Progenitor cell of endocrine pancreas (in vitro differentiated cells): Measurements from ENCODE around the gene ZPBP2. TPM values are rescaled to one million over a fixed set of nuclear protein-coding genes. Genes with fewer than 3 reads are reported as not detected.
A peak's percentile ranks its signal among the peaks of the same experiment; 100 is the strongest.

ENCODE experiments used
- DNase-seq: peaks from one replicate; pipeline ENCODE4 v3.0.0; 2021; ENCODE audit warnings: low spot score; ENCODE audit not compliant: unreplicated experiment
- H3K27ac Mint-ChIP-seq: 2 replicates; pipeline ENCODE4 v1.8.0; 2021; ENCODE audit warnings: mild to moderate bottlenecking, moderate library complexity, mixed read lengths
- H3K27me3 Mint-ChIP-seq: 2 replicates; pipeline ENCODE4 v1.8.0; 2021; ENCODE audit warnings: mixed read lengths
- H3K36me3 Mint-ChIP-seq: 2 replicates; pipeline ENCODE4 v1.8.0; 2022; ENCODE audit warnings: mixed read lengths; ENCODE audit not compliant: insufficient read depth
- H3K4me1 Mint-ChIP-seq: 2 replicates; pipeline ENCODE4 v1.8.0; 2021; ENCODE audit warnings: low read depth, mixed read lengths
- H3K4me3 Mint-ChIP-seq: 2 replicates; pipeline ENCODE4 v1.8.0; 2021; ENCODE audit warnings: low read depth, mild to moderate bottlenecking, moderate library complexity, mixed read lengths
- H3K9me3 Mint-ChIP-seq: 2 replicates; pipeline ENCODE4 v1.8.0; 2021; ENCODE audit warnings: low read depth, mixed read lengths
- total RNA-seq: library from RNA; stranded (reverse); gene quantifications from 2 replicates; pipeline ENCODE4 v1.2.1, GENCODE V29; 2021
- TF ChIP-seq, protein P1 (sequence below): fragments of 200-600 bp; sonication (generic); IDR thresholded peaks from one replicate; pipeline ENCODE4 v1.5.0; 2021; ENCODE audit warnings: antibody characterized with exemption, mild to moderate bottlenecking; ENCODE audit not compliant: unreplicated experiment

Gene ZPBP2
- total RNA-seq, 1 donor from 2014 or later: not detected

DNA sequence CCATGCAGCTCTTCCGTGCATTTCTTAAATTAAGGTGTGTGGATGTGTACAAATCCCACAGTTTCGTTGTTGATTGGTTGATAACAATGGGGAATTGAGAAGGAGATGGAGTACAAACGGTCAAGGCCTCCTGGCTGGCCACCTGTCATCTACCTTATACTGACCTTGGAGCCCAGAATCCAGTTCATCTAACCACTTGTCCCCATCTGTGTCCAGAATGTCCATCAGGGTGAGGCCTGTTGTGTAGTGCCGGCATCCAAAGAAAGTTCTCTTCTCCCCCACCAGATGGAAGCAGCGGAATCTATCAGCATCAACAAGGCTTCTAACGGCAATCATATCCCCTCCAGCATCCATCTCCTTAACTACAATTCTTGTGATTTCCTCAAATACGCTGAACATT, 48.9 kb downstream of the ZPBP2 start:
- Mint-ChIP-seq H3K4me1 (peaks cover 2% of the 10 kb centered on the region), H3K9me3 (peaks cover 3% of the 10 kb centered on the region), H3K27me3 (no peaks in the 10 kb centered on the region), H3K36me3 (peaks cover 15% of the 10 kb centered on the region), H3K4me3 (no peak overlapping the region), H3K27ac (no peak overlapping the region)
- DNase-seq: no peak
- TF ChIP-seq, protein P1, sequence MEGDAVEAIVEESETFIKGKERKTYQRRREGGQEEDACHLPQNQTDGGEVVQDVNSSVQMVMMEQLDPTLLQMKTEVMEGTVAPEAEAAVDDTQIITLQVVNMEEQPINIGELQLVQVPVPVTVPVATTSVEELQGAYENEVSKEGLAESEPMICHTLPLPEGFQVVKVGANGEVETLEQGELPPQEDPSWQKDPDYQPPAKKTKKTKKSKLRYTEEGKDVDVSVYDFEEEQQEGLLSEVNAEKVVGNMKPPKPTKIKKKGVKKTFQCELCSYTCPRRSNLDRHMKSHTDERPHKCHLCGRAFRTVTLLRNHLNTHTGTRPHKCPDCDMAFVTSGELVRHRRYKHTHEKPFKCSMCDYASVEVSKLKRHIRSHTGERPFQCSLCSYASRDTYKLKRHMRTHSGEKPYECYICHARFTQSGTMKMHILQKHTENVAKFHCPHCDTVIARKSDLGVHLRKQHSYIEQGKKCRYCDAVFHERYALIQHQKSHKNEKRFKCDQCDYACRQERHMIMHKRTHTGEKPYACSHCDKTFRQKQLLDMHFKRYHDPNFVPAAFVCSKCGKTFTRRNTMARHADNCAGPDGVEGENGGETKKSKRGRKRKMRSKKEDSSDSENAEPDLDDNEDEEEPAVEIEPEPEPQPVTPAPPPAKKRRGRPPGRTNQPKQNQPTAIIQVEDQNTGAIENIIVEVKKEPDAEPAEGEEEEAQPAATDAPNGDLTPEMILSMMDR: no peak

DNA sequence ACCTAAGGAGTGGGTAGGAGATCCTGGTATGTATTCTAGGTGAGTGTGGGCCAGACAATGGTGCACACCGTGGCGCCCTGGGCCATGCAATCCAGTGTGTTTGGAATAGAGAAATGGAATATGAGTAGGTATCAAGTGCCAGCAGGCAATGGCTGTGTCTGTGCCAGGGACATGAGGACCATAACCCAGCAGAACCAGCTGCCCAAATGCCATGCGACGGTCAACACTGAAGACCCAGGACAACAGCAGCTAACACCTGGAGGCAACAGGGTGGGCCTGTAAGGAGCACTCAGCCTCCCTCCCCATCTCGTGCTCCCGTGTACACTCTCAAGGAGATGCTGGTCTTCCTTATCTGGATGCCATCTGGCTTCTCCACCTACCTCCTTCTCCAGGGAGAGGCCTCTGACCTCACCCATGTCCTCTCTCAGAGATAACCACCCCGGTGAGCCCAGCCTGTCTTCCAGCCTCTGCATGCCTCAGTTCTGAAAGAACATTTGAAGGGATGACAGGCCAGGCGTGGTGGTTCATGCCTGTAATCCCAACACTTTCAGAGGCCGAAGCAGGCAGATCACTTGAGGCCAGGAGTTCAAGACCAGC, 51.2 kb downstream of the ZPBP2 start:
- Mint-ChIP-seq H3K4me1 (peaks cover 4% of the 10 kb centered on the region), H3K9me3 (peaks cover 3% of the 10 kb centered on the region), H3K4me3 (no peak overlapping the region), H3K27me3 (no peaks in the 10 kb centered on the region), H3K36me3 (peaks cover 14% of the 10 kb centered on the region), H3K27ac (peak overlapping the region; percentile 49)
- no peak for DNase-seq
- TF ChIP-seq, protein P1: no peak

DNA sequence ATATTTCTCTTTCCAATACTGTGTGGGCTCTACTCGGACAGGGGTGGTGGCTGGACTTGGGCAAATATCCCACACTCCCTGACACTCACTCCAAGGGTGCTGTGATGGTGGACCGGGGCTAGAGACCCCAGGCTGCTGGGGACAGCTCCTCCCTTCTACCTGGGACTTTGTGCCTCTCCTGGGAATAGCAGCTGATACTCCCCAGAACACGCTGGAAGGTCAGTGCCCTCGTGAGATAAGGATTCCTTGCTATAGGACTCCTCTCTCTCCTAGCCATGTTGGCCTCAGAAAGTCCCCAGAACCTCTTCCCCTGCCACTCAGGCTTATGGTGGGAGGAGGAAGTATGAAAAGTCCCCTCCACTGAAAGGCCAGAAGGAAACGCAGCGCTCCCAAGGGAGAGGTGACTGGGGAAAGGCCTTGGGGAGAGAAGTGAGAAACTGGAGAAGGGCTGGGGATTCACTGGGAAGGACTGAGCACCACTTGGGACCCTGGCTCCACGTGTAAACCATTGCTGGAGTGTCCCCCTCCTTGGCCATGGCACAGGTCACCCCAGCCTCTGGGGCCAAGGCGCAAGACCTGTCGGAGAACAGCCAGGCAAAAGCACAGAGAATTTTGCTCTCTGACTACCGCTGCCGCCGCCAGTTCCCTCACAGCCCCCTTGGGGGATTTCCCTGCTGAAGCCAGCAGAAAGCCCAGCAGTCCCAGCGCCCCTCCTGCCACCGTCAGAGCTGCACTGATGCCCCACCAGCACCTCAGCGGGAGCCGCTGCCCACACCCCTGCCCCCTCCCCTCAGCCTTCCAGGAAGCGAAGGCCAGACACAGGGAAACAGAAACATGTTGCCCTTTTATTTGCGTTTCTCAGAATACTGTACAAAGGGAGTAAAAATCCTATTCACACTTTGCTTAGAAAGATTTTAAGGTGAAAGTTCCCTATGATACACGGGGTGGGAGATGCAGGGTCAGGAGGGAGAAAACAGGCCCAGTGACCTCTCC, 52.5 kb downstream of the ZPBP2 start:
- DNase-seq: no peak
- H3K27ac Mint-ChIP-seq: no peak overlapping the region
- peaks cover 18% of the 10 kb centered on the region for H3K4me1 Mint-ChIP-seq
- peaks cover 13% of the 10 kb centered on the region for H3K36me3 Mint-ChIP-seq
- H3K27me3 Mint-ChIP-seq: no peaks in the 10 kb centered on the region
- peaks cover 3% of the 10 kb centered on the region for H3K9me3 Mint-ChIP-seq
- no peak overlapping the region for H3K4me3 Mint-ChIP-seq
- TF ChIP-seq, protein P1: no peak

DNA sequence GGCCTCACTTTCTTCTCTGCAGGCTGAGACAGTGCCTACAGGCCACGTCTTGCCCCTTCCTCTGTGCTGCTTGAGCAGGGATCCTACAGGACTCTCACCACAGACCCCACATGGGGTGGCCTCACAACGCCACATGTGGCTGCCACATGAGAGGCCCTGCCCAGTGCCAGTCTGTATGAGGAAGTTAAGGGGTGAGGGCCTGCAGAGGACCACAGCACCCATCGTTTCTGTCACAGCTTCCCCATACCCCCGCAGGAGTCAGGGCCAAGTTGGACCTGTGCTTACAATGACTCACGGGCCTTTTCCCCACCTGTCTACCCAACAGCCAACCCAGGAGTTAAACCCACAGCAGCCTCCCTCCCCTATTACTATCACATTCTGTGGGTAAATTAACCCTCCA, 53.3 kb downstream of the ZPBP2 start:
- Mint-ChIP-seq H3K4me1 (peaks cover 24% of the 10 kb centered on the region), H3K27ac (peak overlapping the region; percentile 56), H3K9me3 (peaks cover 3% of the 10 kb centered on the region), H3K4me3 (no peak overlapping the region), H3K27me3 (no peaks in the 10 kb centered on the region), H3K36me3 (peaks cover 13% of the 10 kb centered on the region)
- no peak for DNase-seq
- TF ChIP-seq, protein P1: no peak

DNA sequence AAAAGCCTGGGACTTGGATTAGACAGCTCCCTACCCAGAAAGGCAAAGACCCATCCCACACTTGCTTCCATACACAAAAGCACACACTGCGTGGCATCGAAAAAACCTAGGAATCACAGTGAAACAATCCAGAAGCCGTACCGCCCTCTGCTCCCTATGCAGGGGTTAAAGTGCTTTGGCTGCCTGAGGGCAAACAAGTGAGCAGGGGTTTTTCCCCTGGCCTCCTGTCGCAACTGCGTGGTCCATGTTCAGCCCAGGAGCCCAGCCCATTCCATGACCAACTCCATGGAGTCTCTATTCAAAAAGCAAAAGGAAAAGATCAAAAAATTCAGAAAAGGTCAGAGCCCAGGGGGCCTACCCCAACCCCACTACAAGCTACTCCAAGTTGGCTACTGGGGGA, 54.0 kb downstream of the ZPBP2 start:
- TF ChIP-seq, protein P1: no peak
- Mint-ChIP-seq H3K27me3 (no peaks in the 10 kb centered on the region), H3K9me3 (peaks cover under 1% of the 10 kb centered on the region), H3K36me3 (peaks cover 10% of the 10 kb centered on the region), H3K4me1 (peaks cover 27% of the 10 kb centered on the region), H3K4me3 (no peak overlapping the region), H3K27ac (no peak overlapping the region)
- DNase-seq: no peak
